Liver (tissue), 9 donors: Measurements from ENCODE around the gene MTRR. TPM values are rescaled to one million over a fixed set of nuclear protein-coding genes. Genes with fewer than 3 reads are reported as not detected.

Experiments
- DNase-seq: peaks from one replicate; pipeline ENCODE4 v3.0.0-alpha.2; 2017; ENCODE audit warnings: low spot score
- H3K27ac ChIP-seq, 2 donors: one replicate each; pipeline ENCODE4 v1.7.0; 2013; ENCODE audit warnings: inconsistent platforms in 2 of 2, low read length in 2 of 2, control low read depth in 1 of 2, low read depth in 1 of 2, mild to moderate bottlenecking in 1 of 2
- H3K27me3 ChIP-seq, 4 donors: one replicate each; pipeline versions ENCODE4 v1.6.1 to v1.7.0; 2013; ENCODE audit warnings: low read length in 3 of 4, inconsistent platforms in 1 of 4, mild to moderate bottlenecking in 1 of 4, moderate library complexity in 1 of 4; ENCODE audit not compliant: control insufficient read depth in 4 of 4, insufficient read depth in 4 of 4
- H3K36me3 ChIP-seq, 4 donors: one replicate each; pipeline versions ENCODE4 v1.6.1 to v1.7.0; 2013; ENCODE audit warnings: low read length in 3 of 4, mild to moderate bottlenecking in 3 of 4, low read depth in 1 of 4, moderate library complexity in 1 of 4; ENCODE audit not compliant: control insufficient read depth in 4 of 4, insufficient read depth in 3 of 4
- H3K4me1 ChIP-seq, 4 donors: one replicate each; pipeline versions ENCODE4 v1.6.1 to v1.7.0; 2013; ENCODE audit warnings: low read length in 3 of 4, mild to moderate bottlenecking in 3 of 4, moderate library complexity in 1 of 4; ENCODE audit not compliant: control insufficient read depth in 4 of 4, insufficient read depth in 4 of 4
- H3K4me3 ChIP-seq, 3 donors: one replicate each; pipeline versions ENCODE4 v1.6.1 to v1.7.0; 2013; ENCODE audit warnings: low read length in 3 of 3, control low read depth in 1 of 3, low read depth in 1 of 3, mild to moderate bottlenecking in 1 of 3
- H3K9ac ChIP-seq, 2 donors: one replicate each; pipeline ENCODE4 v1.7.0; 2013; ENCODE audit warnings: low read length in 2 of 2, mild to moderate bottlenecking in 2 of 2, moderate library complexity in 2 of 2, control low read depth in 1 of 2, low read depth in 1 of 2
- H3K9me3 ChIP-seq, 4 donors: one replicate each; pipeline versions ENCODE4 v1.6.1 to v1.7.0; 2013; ENCODE audit warnings: low read length in 3 of 4; ENCODE audit not compliant: control insufficient read depth in 4 of 4
- ATF3 ChIP-seq: IDR thresholded peaks from 2 replicates; pipeline ENCODE4 v1.6.1; 2016; ENCODE audit warnings: antibody characterized with exemption
- CTCF ChIP-seq: fragments of 150-350 bp; IDR thresholded peaks from 2 replicates; pipeline ENCODE4 v1.5.1; 2017; ENCODE audit warnings: improper control_type of control experiment, low read depth, low read length; ENCODE audit not compliant: missing input control
- EGR1 ChIP-seq, 2 donors: IDR thresholded peaks; 2 replicates each; pipeline ENCODE4 v1.6.1; 2016 to 2018; ENCODE audit warnings: antibody characterized with exemption in 2 of 2, low read depth in 2 of 2
- FOXA1 ChIP-seq: IDR thresholded peaks from 2 replicates; pipeline ENCODE4 v1.6.1; 2016; ENCODE audit warnings: antibody characterized with exemption
- FOXA2 ChIP-seq: IDR thresholded peaks from 2 replicates; pipeline ENCODE4 v1.6.1; 2016; ENCODE audit warnings: antibody characterized with exemption
- GABPA ChIP-seq, 2 donors: IDR thresholded peaks in 1 of 2; conservative IDR thresholded peaks in 1 of 2; 2 replicates each; pipeline ENCODE4 v1.6.1; 2016; ENCODE audit warnings: antibody characterized with exemption in 2 of 2, mild to moderate bottlenecking in 1 of 2, moderate library complexity in 1 of 2
- HNF4A ChIP-seq, 2 donors: conservative IDR thresholded peaks; 2 replicates each; pipeline ENCODE4 v1.6.1; 2016; ENCODE audit warnings: antibody characterized with exemption in 2 of 2, mild to moderate bottlenecking in 2 of 2
- HNF4G ChIP-seq: IDR thresholded peaks from 2 replicates; pipeline ENCODE4 v1.6.1; 2016; ENCODE audit warnings: antibody characterized with exemption
- JUND ChIP-seq, 2 donors: IDR thresholded peaks; 2 replicates each; pipeline ENCODE4 v1.6.1; 2016; ENCODE audit warnings: antibody characterized with exemption in 2 of 2
- MAX ChIP-seq: IDR thresholded peaks from 2 replicates; pipeline ENCODE4 v1.6.1; 2016; ENCODE audit warnings: antibody characterized with exemption
- NR2F2 ChIP-seq: IDR thresholded peaks from 2 replicates; pipeline ENCODE4 v1.6.1; 2016; ENCODE audit warnings: antibody characterized with exemption
- RAD21 ChIP-seq, 2 donors: IDR thresholded peaks; 2 replicates each; pipeline ENCODE4 v1.6.1; 2016; ENCODE audit warnings: antibody characterized with exemption in 2 of 2, mild to moderate bottlenecking in 2 of 2
- REST ChIP-seq: IDR thresholded peaks from 2 replicates; pipeline ENCODE4 v1.6.1; 2016; ENCODE audit warnings: antibody characterized with exemption, mild to moderate bottlenecking
- RXRA ChIP-seq, 2 donors: IDR thresholded peaks; 2 replicates each; pipeline ENCODE4 v1.6.1; 2017 to 2018; ENCODE audit warnings: antibody characterized with exemption in 2 of 2, mild to moderate bottlenecking in 1 of 2
- SP1 ChIP-seq: IDR thresholded peaks from 2 replicates; pipeline ENCODE4 v1.6.1; 2018; ENCODE audit warnings: antibody characterized with exemption, mild to moderate bottlenecking
- TAF1 ChIP-seq: conservative IDR thresholded peaks from 2 replicates; pipeline ENCODE4 v1.6.1; 2016; ENCODE audit warnings: antibody characterized with exemption, mild to moderate bottlenecking
- YY1 ChIP-seq: IDR thresholded peaks from 2 replicates; pipeline ENCODE4 v1.6.1; 2016; ENCODE audit warnings: antibody characterized with exemption, mild to moderate bottlenecking
- ZBTB33 ChIP-seq: IDR thresholded peaks from 2 replicates; pipeline ENCODE4 v1.6.1; 2016; ENCODE audit warnings: antibody characterized with exemption
- polyA plus RNA-seq, 2 donors: library from polyadenylated mRNA; stranded (reverse) in 1 of 2; unstranded in 1 of 2; fragments of 200-250 nt in 1 of 2; fragments of >200 nt in 1 of 2; fragmentation: Nextera tagmentation in 1 of 2; extraction: Ambion mirVana in 1 of 2; gene quantifications; one replicate each; pipeline versions ENCODE4 v1.2.1 to v1.2.3, GENCODE V29; 2013 to 2015
- total RNA-seq, 2 donors: library from RNA; depleted of rRNA; stranded (reverse); fragments of >200 nt; gene quantifications; one replicate each; pipeline ENCODE4 v1.2.3, GENCODE V29; 2014
- donor health status: healthy.
- donor health status: healthy.
- donor health status: healthy.
- donor health status: healthy.
- donor health status: healthy.

The MTRR gene
- total and polyA plus RNA-seq, 4 donors: 16.2 to 49.7 (median 18.0) TPM

GRCh38 chr5:7878381-7878873 lies 9.5 kb downstream of the MTRR start:
- TF ChIP-seq JUND (IDR thresholded peaks at IDR 0.05): peak in 1 of 2 donors; percentile 34
- TF ChIP-seq TAF1: no peak
- no peak for TF ChIP-seq YY1
- TF ChIP-seq FOXA1: peak; percentile 58
- peak; percentile 20 for TF ChIP-seq SP1
- TF ChIP-seq NR2F2: no peak
- TF ChIP-seq GABPA (IDR thresholded peaks at IDR 0.05 in 1 of 2, conservative IDR thresholded peaks at IDR 0.05 in 1 of 2): no peak
- TF ChIP-seq FOXA2: peak; percentile 51
- no peak for TF ChIP-seq CTCF
- TF ChIP-seq HNF4A (conservative IDR thresholded peaks at IDR 0.05): peak; percentile 14 to 46
- TF ChIP-seq REST: no peak
- TF ChIP-seq EGR1 (IDR thresholded peaks at IDR 0.05; ENCODE audit: low read depth in 2 of 2): no peak
- no peak for TF ChIP-seq HNF4G
- TF ChIP-seq ZBTB33: no peak
- no peak for TF ChIP-seq MAX
- peak; percentile 88 to 92 for TF ChIP-seq RXRA (IDR thresholded peaks at IDR 0.05)
- no peak for TF ChIP-seq ATF3
- TF ChIP-seq RAD21 (IDR thresholded peaks at IDR 0.05): no peak
- H3K27ac ChIP-seq: peak overlapping the region; percentile 75 to 90
- DNase-seq: no peak
- H3K36me3 ChIP-seq: peaks cover 8 to 44% (median 41%) of the 10 kb centered on the region in 4 donors
- no peak overlapping the region for H3K4me3 ChIP-seq
- no peak overlapping the region for H3K9ac ChIP-seq
- peaks cover 5 to 27% (median 21%) of the 10 kb centered on the region in 4 donors for H3K4me1 ChIP-seq
- peaks cover 0 to 4% (median 0%) of the 10 kb centered on the region in 4 donors for H3K9me3 ChIP-seq
- H3K27me3 ChIP-seq: no peaks in the 10 kb centered on the region
